ENCODE measurements around the gene BHLHA15.

Gene BHLHA15

GRCh38 chr7:98223351-98223897, 12.2 kb downstream of the BHLHA15 start:
- TF ChIP-seq CTCF (IDR thresholded peaks at IDR 0.05; ENCODE audit: insufficient read depth, low read depth, low read length, missing control alignments): no peak
- DNase-seq (ENCODE audit: low read depth): no peak
- H3K4me3 ChIP-seq (ENCODE audit: low read length): no peak overlapping the region

- DNase-seq (ENCODE audit: low read depth): no peak
- no peak for TF ChIP-seq CTCF (IDR thresholded peaks at IDR 0.05; ENCODE audit: insufficient read depth, low read depth, low read length, missing control alignments)
Measured at GRCh38 chr7:98223898-98224700, 12.9 kb downstream of the BHLHA15 start.

GRCh38 chr7:98224701-98225181, 13.5 kb downstream of the BHLHA15 start:
- no peak for TF ChIP-seq CTCF (IDR thresholded peaks at IDR 0.05; ENCODE audit: insufficient read depth, low read depth, low read length, missing control alignments)
- no peak overlapping the region for H3K4me3 ChIP-seq (ENCODE audit: low read length)
- DNase-seq (ENCODE audit: low read depth): no peak

More at GRCh38 chr7:98223898-98224700, 12.9 kb downstream of the BHLHA15 start:
- H3K4me3 ChIP-seq (ENCODE audit: low read length): no peak overlapping the region

- no peak overlapping the region for H3K4me3 ChIP-seq (ENCODE audit: low read length)
- no peak for TF ChIP-seq CTCF (IDR thresholded peaks at IDR 0.05; ENCODE audit: insufficient read depth, low read depth, low read length, missing control alignments)
Measured at GRCh38 chr7:98225913-98226614, 14.8 kb downstream of the BHLHA15 start.

GRCh38 chr7:98227939-98228338, 16.7 kb downstream of the BHLHA15 start:
- H3K4me3 ChIP-seq (ENCODE audit: low read length): no peak overlapping the region
- no peak for TF ChIP-seq CTCF (IDR thresholded peaks at IDR 0.05; ENCODE audit: insufficient read depth, low read depth, low read length, missing control alignments)
- DNase-seq (ENCODE audit: low read depth): no peak

More at GRCh38 chr7:98225913-98226614, 14.8 kb downstream of the BHLHA15 start:
- DNase-seq (ENCODE audit: low read depth): no peak

- no peak for TF ChIP-seq CTCF (IDR thresholded peaks at IDR 0.05; ENCODE audit: insufficient read depth, low read depth, low read length, missing control alignments)
- DNase-seq (ENCODE audit: low read depth): no peak
Measured at GRCh38 chr7:98228801-98229200, 17.6 kb downstream of the BHLHA15 start.

More at GRCh38 chr7:98228801-98229200, 17.6 kb downstream of the BHLHA15 start:
- no peak overlapping the region for H3K4me3 ChIP-seq (ENCODE audit: low read length)

Data from epithelial cell of esophagus (primary cell).